IMR-90 (cell line): ENCODE data around the gene SPESP1. TPM values are rescaled to one million over a fixed set of nuclear protein-coding genes. Genes with fewer than 3 reads are reported as not detected.

Experiments used
- ATAC-seq: fragments of 200-7000 bp; cut with Tn5 transposase; 2 replicates; pipeline ENCODE4 v1.9.1; 2020; ENCODE audit warnings: low read depth, mild to moderate bottlenecking, moderate library complexity
- BruUV-seq: library from RNA; stranded (reverse); fragments of 400-500 nt; replicated peaks from 2 replicates; lab custom pipeline; 2021; lab: Mats Ljungman, UMichigan
- CTCF ChIA-PET: fragments of 300-600 bp; formaldehyde crosslinking; extraction: SDS; loops from one replicate; lab custom pipeline; 2021; ENCODE audit warnings: antibody characterized with exemption; lab: Yijun Ruan, JAX
- POLR2A ChIA-PET: fragments of 300-600 bp; sonication (Branson Sonifier 250); formaldehyde crosslinking; loops from one replicate; lab custom pipeline; 2022; ENCODE audit warnings: antibody characterized with exemption; ENCODE audit not compliant: unreplicated experiment; lab: Charles Lee
- DNase-seq: peaks from one replicate; pipeline ENCODE4 v3.0.0; 2013
- H2AFZ ChIP-seq: replicated peaks from 2 replicates; pipeline ENCODE3; 2013; ENCODE audit warnings: low read length, mild to moderate bottlenecking; ENCODE audit not compliant: poor library complexity
- H2AK5ac ChIP-seq: 2 replicates; pipeline ENCODE4 v1.6.1; 2013; ENCODE audit warnings: low read depth, low read length, inconsistent platforms
- H2AK9ac ChIP-seq: replicated peaks from 2 replicates; pipeline ENCODE3; 2013; ENCODE audit warnings: mild to moderate bottlenecking, low read depth, low read length, moderate library complexity; ENCODE audit not compliant: poor library complexity
- H2BK120ac ChIP-seq: 2 replicates; pipeline ENCODE4 v1.6.1; 2013; ENCODE audit warnings: low read depth, low read length, inconsistent platforms
- H2BK15ac ChIP-seq: 3 replicates; pipeline ENCODE4 v1.6.1; 2013; ENCODE audit warnings: low read depth, low read length, inconsistent platforms
- H2BK20ac ChIP-seq: 2 replicates; pipeline ENCODE4 v1.6.1; 2013; ENCODE audit warnings: low read depth, mild to moderate bottlenecking, inconsistent platforms, low read length, moderate library complexity
- H2BK5ac ChIP-seq: 2 replicates; pipeline ENCODE4 v1.6.1; 2013; ENCODE audit warnings: mild to moderate bottlenecking, low read depth, low read length, inconsistent platforms; ENCODE audit not compliant: poor library complexity, severe bottlenecking
- H3K14ac ChIP-seq: replicated peaks from 2 replicates; pipeline ENCODE4 v1.6.1; 2013; ENCODE audit warnings: low read depth, low read length, inconsistent platforms
- H3K18ac ChIP-seq: 2 replicates; pipeline ENCODE4 v1.6.1; 2013; ENCODE audit warnings: low read depth, low read length, control low read depth
- H3K23ac ChIP-seq: 2 replicates; pipeline ENCODE4 v1.6.1; 2013; ENCODE audit warnings: low read depth, low read length, inconsistent platforms
- H3K27ac ChIP-seq: 2 replicates; pipeline ENCODE4 v1.5.1; 2013; ENCODE audit warnings: mild to moderate bottlenecking, control low read depth, low read length; ENCODE audit not compliant: insufficient read depth
- H3K27me3 ChIP-seq: 2 replicates; pipeline ENCODE4 v1.6.1; 2013; ENCODE audit warnings: low read length; ENCODE audit not compliant: control insufficient read depth, insufficient read depth
- H3K36me3 ChIP-seq: 2 replicates; pipeline ENCODE4 v1.6.1; 2013; ENCODE audit warnings: low read length, mixed read lengths; ENCODE audit not compliant: control insufficient read depth, insufficient read depth
- H3K4ac ChIP-seq: 2 replicates; pipeline ENCODE4 v1.6.1; 2013; ENCODE audit warnings: low read depth, low read length, inconsistent platforms
- H3K4me1 ChIP-seq: 2 replicates; pipeline ENCODE4 v1.6.1; 2013; ENCODE audit warnings: low read length, mixed read lengths; ENCODE audit not compliant: control insufficient read depth, insufficient read depth
- H3K4me2 ChIP-seq: 2 replicates; pipeline ENCODE4 v1.6.1; 2013; ENCODE audit warnings: low read depth, mild to moderate bottlenecking, control low read depth, low read length, moderate library complexity
- H3K4me3 ChIP-seq: 2 replicates; pipeline ENCODE4 v1.5.1; 2013; ENCODE audit warnings: low read depth, mild to moderate bottlenecking, control low read depth, low read length, moderate library complexity; ENCODE audit not compliant: insufficient read depth
- H3K56ac ChIP-seq: 2 replicates; pipeline ENCODE4 v1.6.1; 2013; ENCODE audit warnings: low read length, inconsistent platforms; ENCODE audit not compliant: insufficient read depth; ENCODE audit errors: extremely low read depth
- H3K79me1 ChIP-seq, 2 experiments: 2 replicates each; pipeline ENCODE4 v1.6.1; 2013; ENCODE audit warnings: low read length in 2 of 2, inconsistent platforms in 1 of 2, low read depth in 1 of 2
- H3K9ac ChIP-seq: 2 replicates; pipeline ENCODE4 v1.6.1; 2013; ENCODE audit warnings: low read depth, low read length, control low read depth
- H3K9me1 ChIP-seq: 2 replicates; pipeline ENCODE4 v1.6.1; 2013; ENCODE audit warnings: low read length, inconsistent platforms; ENCODE audit not compliant: insufficient read depth
- H3K9me3 ChIP-seq: 2 replicates; pipeline ENCODE4 v1.6.1; 2013; ENCODE audit warnings: low read length; ENCODE audit not compliant: control insufficient read depth, insufficient read depth
- H4K20me1 ChIP-seq: 2 replicates; pipeline ENCODE4 v1.6.1; 2013; ENCODE audit warnings: low read length, inconsistent platforms; ENCODE audit not compliant: insufficient read depth
- H4K5ac ChIP-seq: 2 replicates; pipeline ENCODE4 v1.6.1; 2013; ENCODE audit warnings: mild to moderate bottlenecking, low read depth, low read length, control low read depth
- H4K8ac ChIP-seq, 2 experiments: 2 replicates each; pipeline ENCODE4 v1.6.1; 2013; ENCODE audit warnings: low read depth in 2 of 2, low read length in 2 of 2, control low read depth in 1 of 2, inconsistent platforms in 1 of 2
- H4K91ac ChIP-seq: 2 replicates; pipeline ENCODE4 v1.6.1; 2013; ENCODE audit warnings: low read depth, low read length, inconsistent platforms; ENCODE audit not compliant: insufficient read depth
- MAFK ChIP-seq: IDR thresholded peaks from 2 replicates; pipeline ENCODE4 v1.6.1; 2012; ENCODE audit warnings: low read depth, low read length, improper control_type of control experiment
- SMC3 ChIP-seq: fragments of 150-350 bp; IDR thresholded peaks from 2 replicates; pipeline ENCODE4 v1.6.1; 2016; ENCODE audit warnings: low read depth, mild to moderate bottlenecking, antibody characterized with exemption, low read length, moderate library complexity
- WGBS, 2 experiments: methylation state at CpG; one replicate each; pipeline versions ENCODE4 v1.1.5 to v1.1.7; 2013; ENCODE audit warnings: missing lambda C conversion rate in 2 of 2; ENCODE audit not compliant: insufficient read length in 1 of 2; ENCODE audit errors: extremely low coverage in 2 of 2; 5-methylcytosine and 5-hydroxymethylcytosine counted together
- dilution Hi-C: fragments of 300-500 bp; cut with HindIII; formaldehyde crosslinking; loops from one replicate; pipeline ENCODE4 v1.14.3; 2018; ENCODE audit warnings: low sequenced_read_pairs; ENCODE audit not compliant: unreplicated experiment
- in situ Hi-C: fragments of 300-500 bp; cut with MboI; formaldehyde crosslinking; loops from 3 replicates; pipeline ENCODE4 v1.14.3; 2019; ENCODE audit warnings: low sequenced_read_pairs, inconsistent platforms, mixed read lengths
- intact Hi-C: fragments of 100-400 bp; cut with micrococcal nuclease; formaldehyde crosslinking; loops from 2 replicates; pipeline ENCODE4 v1.10.0; 2022
- polyA plus RNA-seq, 3 experiments: library from polyadenylated mRNA; depleted of rRNA; stranded (reverse); fragments of >200 nt; gene quantifications; 2 replicates each; pipeline ENCODE4 v1.2.3, GENCODE V29; 2012; ENCODE audit warnings: low replicate concordance in 1 of 3
- total RNA-seq: library from RNA; depleted of rRNA; stranded (reverse); fragments of >200 nt; gene quantifications from 2 replicates; pipeline ENCODE4 v1.2.3, GENCODE V29; 2012

SPESP1 gene
- total and polyA plus RNA-seq, 2 of the 4 experiments (the other 2 are of a cell fraction) = 2.9 to 3.0 TPM

- DNase-seq = no peak
- Histone ChIP-seq H3K79me1 (no peaks in the 10 kb centered on the region), H4K8ac (no peak overlapping the region), H2BK20ac (no peak overlapping the region), H2AFZ (no peak overlapping the region), H3K23ac (no peak overlapping the region), H3K9me1 (no peaks in the 10 kb centered on the region), H2AK9ac (no peak overlapping the region), H4K91ac (no peak overlapping the region), H3K36me3 (no peaks in the 10 kb centered on the region), H3K9me3 (no peaks in the 10 kb centered on the region), H3K9ac (no peak overlapping the region), H2BK120ac (no peak overlapping the region), H3K56ac (no peak overlapping the region), H4K5ac (no peak overlapping the region), H3K4me3 (no peak overlapping the region), H2AK5ac (no peak overlapping the region), H2BK5ac (no peak overlapping the region), H3K18ac (no peak overlapping the region), H3K14ac (no peak overlapping the region), H3K4ac (no peak overlapping the region), H3K27ac (no peak overlapping the region), H3K4me1 (no peaks in the 10 kb centered on the region), H3K27me3 (peaks cover 7% of the 10 kb centered on the region), H3K4me2 (no peak overlapping the region), H2BK15ac (no peak overlapping the region), H4K20me1 (no peaks in the 10 kb centered on the region)
- intact Hi-C loops = no loop called here
- in situ Hi-C loops = no loop called here
- ChIA-PET CTCF (no interaction called here), POLR2A (no interaction called here)
- ATAC-seq = no peak
- dilution Hi-C loops = no loop called here
- BruUV-seq = no TSS peak
- WGBS, 2 experiments = no CpG with 5 or more reads among the region's 2 CpGs
- TF ChIP-seq MAFK (peak; percentile 58), SMC3 (no peak)
Measured at GRCh38 chr15:68935400-68935937, 5.1 kb downstream of the SPESP1 start.
